WTC11 (cell line): ENCODE data around the gene NHERF2. TPM values are rescaled to one million over a fixed set of nuclear protein-coding genes. Genes with fewer than 3 reads are reported as not detected.

Experiments
- ATAC-seq: fragments of 200-7000 bp; cut with Tn5 transposase; 2 replicates; pipeline ENCODE4 v1.10.0; 2021; ENCODE audit warnings: mild to moderate bottlenecking, moderate library complexity
- CTCF ChIA-PET: fragments of 300-600 bp; sonication (Branson Sonifier 250); formaldehyde crosslinking; loops from one replicate; lab custom pipeline; 2021; ENCODE audit warnings: antibody characterized with exemption; lab: Charles Lee
- POLR2A ChIA-PET: fragments of 350-600 bp; sonication (Branson Sonifier 250); formaldehyde crosslinking; loops from one replicate; lab custom pipeline; 2021; ENCODE audit warnings: antibody characterized with exemption; lab: Charles Lee
- DNase-seq: peaks from one replicate; pipeline ENCODE4 v3.0.0; 2021; ENCODE audit warnings: low spot score
- H3K27ac Mint-ChIP-seq: 2 replicates; pipeline ENCODE4 v1.8.0; 2021; ENCODE audit warnings: mixed read lengths
- H3K27me3 Mint-ChIP-seq: 2 replicates; pipeline ENCODE4 v1.8.0; 2021; ENCODE audit warnings: low read depth, mild to moderate bottlenecking, moderate library complexity, mixed read lengths
- H3K36me3 Mint-ChIP-seq: 2 replicates; pipeline ENCODE4 v1.8.0; 2021; ENCODE audit warnings: mixed read lengths
- H3K4me1 Mint-ChIP-seq: 2 replicates; pipeline ENCODE4 v1.8.0; 2022; ENCODE audit warnings: mixed read lengths
- H3K4me3 Mint-ChIP-seq: 2 replicates; pipeline ENCODE4 v1.8.0; 2021; ENCODE audit warnings: mild to moderate bottlenecking, moderate library complexity, mixed read lengths
- H3K9me3 Mint-ChIP-seq: 2 replicates; pipeline ENCODE4 v1.8.0; 2021; ENCODE audit warnings: mixed read lengths
- ELF4 ChIP-seq: sonication (generic); formaldehyde crosslinking; IDR thresholded peaks from 2 replicates; pipeline ENCODE4 v1.8.1; 2022; ENCODE audit warnings: low read depth, mild to moderate bottlenecking, moderate library complexity, missing genetic modification reagents
- ETV6 ChIP-seq: sonication (generic); formaldehyde crosslinking; IDR thresholded peaks from 2 replicates; pipeline ENCODE4 v1.8.1; 2022; ENCODE audit warnings: mild to moderate bottlenecking, missing genetic modification reagents
- FOXJ3 ChIP-seq: sonication (generic); formaldehyde crosslinking; IDR thresholded peaks from 2 replicates; pipeline ENCODE4 v1.9.0; 2021; ENCODE audit warnings: missing genetic modification reagents, mild to moderate bottlenecking, borderline replicate concordance
- JAZF1 ChIP-seq: fragments of 250-450 bp; sonication (Bioruptor Pico); IDR thresholded peaks from 2 replicates; pipeline ENCODE4 v1.9.0; 2021; ENCODE audit warnings: moderate library complexity, mild to moderate bottlenecking, inconsistent platforms
- MXD4 ChIP-seq: fragments of 250-450 bp; sonication (Bioruptor Pico); IDR thresholded peaks from 2 replicates; pipeline ENCODE4 v1.8.0; 2021; ENCODE audit warnings: mild to moderate bottlenecking, moderate library complexity, borderline replicate concordance
- NFE2L1 ChIP-seq: sonication (generic); formaldehyde crosslinking; IDR thresholded peaks from 2 replicates; pipeline ENCODE4 v1.8.1; 2023; ENCODE audit warnings: missing genetic modification reagents
- SMAD4 ChIP-seq: sonication (generic); formaldehyde crosslinking; IDR thresholded peaks from 2 replicates; pipeline ENCODE4 v1.8.0; 2022; ENCODE audit warnings: mild to moderate bottlenecking, missing genetic modification reagents
- SOX15 ChIP-seq: fragments of 250-450 bp; sonication (Bioruptor Pico); IDR thresholded peaks from 2 replicates; pipeline ENCODE4 v1.9.0; 2021; ENCODE audit warnings: mild to moderate bottlenecking
- ZNF423 ChIP-seq: fragments of 250-450 bp; sonication (Bioruptor Pico); IDR thresholded peaks from 2 replicates; pipeline ENCODE4 v2.1.2; 2022; ENCODE audit warnings: mild to moderate bottlenecking, moderate library complexity
- total RNA-seq: library from RNA; stranded (reverse); gene quantifications from 3 replicates; pipeline ENCODE4 v1.2.3, GENCODE V29; 2021
- TF ChIP-seq, protein P1 (sequence below): fragments of 250-450 bp; sonication (Bioruptor Pico); IDR thresholded peaks from 2 replicates; pipeline ENCODE4 v2.1.2; 2022; ENCODE audit warnings: mild to moderate bottlenecking, moderate library complexity
- TF ChIP-seq, protein P2 (sequence below): sonication (generic); formaldehyde crosslinking; IDR thresholded peaks from 2 replicates; pipeline ENCODE4 v1.8.1; 2022; ENCODE audit warnings: mild to moderate bottlenecking, missing genetic modification reagents, moderate library complexity, borderline replicate concordance
- TF ChIP-seq, protein P3 (sequence below): sonication (generic); formaldehyde crosslinking; IDR thresholded peaks from 2 replicates; pipeline ENCODE4 v1.8.0; 2022; ENCODE audit warnings: mild to moderate bottlenecking, missing genetic modification reagents
- TF ChIP-seq, protein P4 (sequence below): sonication (generic); formaldehyde crosslinking; IDR thresholded peaks from 2 replicates; pipeline ENCODE4 v1.8.1; 2023; ENCODE audit warnings: mild to moderate bottlenecking, missing genetic modification reagents, moderate library complexity

NHERF2 gene
- total RNA-seq, 1 experiment from 2014 or later = 31.1 TPM

DNA sequence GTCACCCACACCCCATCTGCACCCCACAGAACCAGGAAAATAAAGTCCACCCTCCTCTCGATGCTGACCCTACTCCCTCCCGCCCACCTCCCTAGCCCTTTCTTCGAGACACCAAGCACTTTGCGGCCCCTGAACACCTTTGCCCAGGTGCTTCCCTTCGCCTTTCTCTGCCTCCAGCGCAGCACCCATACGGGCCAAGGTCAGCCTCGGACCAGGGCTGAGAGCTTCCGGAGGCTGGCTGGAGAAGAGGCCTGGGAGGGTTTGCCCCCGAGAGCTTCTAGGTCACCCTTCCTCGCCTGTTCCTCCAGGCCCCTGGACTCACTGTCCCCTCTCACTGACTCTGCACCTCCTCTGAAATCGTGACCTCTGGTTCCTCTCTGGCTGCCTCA is 2.7 kb upstream of the NHERF2 start (continued):
- TF ChIP-seq, protein P1, sequence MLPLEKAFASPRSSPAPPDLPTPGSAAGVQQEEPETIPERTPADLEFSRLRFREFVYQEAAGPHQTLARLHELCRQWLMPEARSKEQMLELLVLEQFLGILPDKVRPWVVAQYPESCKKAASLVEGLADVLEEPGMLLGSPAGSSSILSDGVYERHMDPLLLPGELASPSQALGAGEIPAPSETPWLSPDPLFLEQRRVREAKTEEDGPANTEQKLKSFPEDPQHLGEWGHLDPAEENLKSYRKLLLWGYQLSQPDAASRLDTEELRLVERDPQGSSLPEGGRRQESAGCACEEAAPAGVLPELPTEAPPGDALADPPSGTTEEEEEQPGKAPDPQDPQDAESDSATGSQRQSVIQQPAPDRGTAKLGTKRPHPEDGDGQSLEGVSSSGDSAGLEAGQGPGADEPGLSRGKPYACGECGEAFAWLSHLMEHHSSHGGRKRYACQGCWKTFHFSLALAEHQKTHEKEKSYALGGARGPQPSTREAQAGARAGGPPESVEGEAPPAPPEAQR (CRISPR knock-in tag) = no peak
- no peak for TF ChIP-seq SOX15 (CRISPR knock-in tag)

DNA sequence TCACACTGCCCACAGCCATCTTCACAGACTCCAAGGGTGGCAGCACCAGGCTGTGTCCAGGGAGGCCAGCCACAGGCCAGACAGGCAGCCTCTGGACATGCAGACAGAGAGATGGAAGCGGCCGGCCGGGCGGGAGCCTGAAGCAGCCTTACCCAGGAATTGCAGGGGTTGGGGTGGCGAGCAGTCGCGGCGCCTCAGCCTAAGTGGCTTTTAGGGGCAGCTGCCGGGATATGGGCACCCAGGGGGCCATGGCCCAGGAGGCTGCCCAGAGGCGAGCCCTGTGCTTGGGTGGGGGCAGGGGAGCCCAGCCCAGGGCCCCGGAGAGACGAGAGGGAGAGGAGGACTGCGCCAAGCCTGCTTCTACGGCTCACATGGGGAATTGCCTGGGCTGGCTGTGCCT is 1.5 kb upstream of the NHERF2 start:
- H3K4me3 Mint-ChIP-seq = no peak overlapping the region
- H3K27me3 Mint-ChIP-seq = peaks cover 54% of the 10 kb centered on the region
- CTCF ChIA-PET = interaction anchor here (0.6 to 3.5 kb wide), 4 partner anchors 9 to 118 kb away, joined by 3 to 27 read pairs (median 4); partner anchors contain the start of genes NTHL1 and TSC2

DNA sequence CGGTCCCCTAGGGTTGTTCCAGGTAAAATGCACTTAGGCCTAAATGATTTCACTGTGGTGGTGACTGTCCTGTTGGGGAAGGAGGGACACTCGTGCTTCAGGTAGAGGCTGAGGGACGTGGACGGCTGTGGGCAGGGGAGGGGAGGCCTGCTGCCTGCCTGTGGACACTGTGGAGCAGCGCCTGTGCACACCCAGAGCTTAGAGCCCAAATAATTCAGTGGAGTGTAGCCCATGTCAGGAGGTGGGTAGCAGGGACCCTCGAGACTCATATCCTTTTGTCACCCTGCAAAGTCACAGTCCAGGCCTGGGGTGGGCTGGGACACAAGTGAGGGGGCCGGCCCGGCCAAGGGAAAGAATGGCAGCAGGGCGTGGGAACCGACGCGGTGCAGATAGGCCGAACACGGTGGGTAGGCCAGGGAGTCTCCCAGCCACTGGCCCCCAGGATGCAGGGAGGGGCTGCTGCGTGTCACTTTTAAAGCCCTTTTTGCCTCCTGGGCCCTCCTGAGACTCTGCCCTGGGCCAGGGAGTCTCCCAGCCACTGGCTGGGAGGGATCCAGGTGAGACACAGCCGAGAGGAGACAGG is 733 bp upstream of the NHERF2 start:
- Mint-ChIP-seq H3K4me1 (peaks cover 12% of the 10 kb centered on the region), H3K9me3 (no peaks in the 10 kb centered on the region)
- DNase-seq (no peak), ATAC-seq (no peak)
- TF ChIP-seq ZNF423 (CRISPR knock-in tag) = no peak
- no peak for TF ChIP-seq NFE2L1 (CRISPR knock-in tag)
- TF ChIP-seq, all 79 proteins: peak for 0
- H3K36me3 Mint-ChIP-seq = no peaks in the 10 kb centered on the region
- ChIA-PET CTCF (interaction anchor here (0.6 to 2.3 kb wide), 5 partner anchors 9 to 117 kb away, joined by 3 to 16 read pairs (median 3); partner anchors contain the start of genes NTHL1 and TSC2), POLR2A (interaction anchor here (0.6 to 0.7 kb wide), 2 partner anchors 56 to 121 kb away, joined by 3 to 4 read pairs; no protein-coding TSS in a partner anchor)
- H3K4me3 Mint-ChIP-seq = peak overlapping the region; percentile 53
- peaks cover 47% of the 10 kb centered on the region for H3K27me3 Mint-ChIP-seq
- no peak overlapping the region for H3K27ac Mint-ChIP-seq

More for the DNA sequence above, 1.5 kb upstream of the NHERF2 start:
- POLR2A ChIA-PET = interaction anchor here (0.7 kb wide), 1 partner anchor 122 kb away, joined by 3 read pairs; no protein-coding TSS in a partner anchor
- Mint-ChIP-seq H3K27ac (no peak overlapping the region), H3K36me3 (no peaks in the 10 kb centered on the region), H3K9me3 (no peaks in the 10 kb centered on the region), H3K4me1 (peaks cover 14% of the 10 kb centered on the region)
- DNase-seq = no peak
- ATAC-seq = no peak
- TF ChIP-seq ELF4 (CRISPR knock-in tag) (no peak), JAZF1 (CRISPR knock-in tag) (no peak), SMAD4 (CRISPR knock-in tag) (no peak), ETV6 (CRISPR knock-in tag) (no peak), FOXJ3 (CRISPR knock-in tag) (no peak), MXD4 (CRISPR knock-in tag) (no peak)
- TF ChIP-seq, protein P2, sequence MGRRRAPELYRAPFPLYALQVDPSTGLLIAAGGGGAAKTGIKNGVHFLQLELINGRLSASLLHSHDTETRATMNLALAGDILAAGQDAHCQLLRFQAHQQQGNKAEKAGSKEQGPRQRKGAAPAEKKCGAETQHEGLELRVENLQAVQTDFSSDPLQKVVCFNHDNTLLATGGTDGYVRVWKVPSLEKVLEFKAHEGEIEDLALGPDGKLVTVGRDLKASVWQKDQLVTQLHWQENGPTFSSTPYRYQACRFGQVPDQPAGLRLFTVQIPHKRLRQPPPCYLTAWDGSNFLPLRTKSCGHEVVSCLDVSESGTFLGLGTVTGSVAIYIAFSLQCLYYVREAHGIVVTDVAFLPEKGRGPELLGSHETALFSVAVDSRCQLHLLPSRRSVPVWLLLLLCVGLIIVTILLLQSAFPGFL (CRISPR knock-in tag) = no peak
- TF ChIP-seq, protein P3, sequence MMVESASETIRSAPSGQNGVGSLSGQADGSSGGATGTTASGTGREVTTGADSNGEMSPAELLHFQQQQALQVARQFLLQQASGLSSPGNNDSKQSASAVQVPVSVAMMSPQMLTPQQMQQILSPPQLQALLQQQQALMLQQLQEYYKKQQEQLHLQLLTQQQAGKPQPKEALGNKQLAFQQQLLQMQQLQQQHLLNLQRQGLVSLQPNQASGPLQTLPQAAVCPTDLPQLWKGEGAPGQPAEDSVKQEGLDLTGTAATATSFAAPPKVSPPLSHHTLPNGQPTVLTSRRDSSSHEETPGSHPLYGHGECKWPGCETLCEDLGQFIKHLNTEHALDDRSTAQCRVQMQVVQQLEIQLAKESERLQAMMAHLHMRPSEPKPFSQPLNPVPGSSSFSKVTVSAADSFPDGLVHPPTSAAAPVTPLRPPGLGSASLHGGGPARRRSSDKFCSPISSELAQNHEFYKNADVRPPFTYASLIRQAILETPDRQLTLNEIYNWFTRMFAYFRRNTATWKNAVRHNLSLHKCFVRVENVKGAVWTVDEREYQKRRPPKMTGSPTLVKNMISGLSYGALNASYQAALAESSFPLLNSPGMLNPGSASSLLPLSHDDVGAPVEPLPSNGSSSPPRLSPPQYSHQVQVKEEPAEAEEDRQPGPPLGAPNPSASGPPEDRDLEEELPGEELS (CRISPR knock-in tag) = no peak
- TF ChIP-seq, protein P4, sequence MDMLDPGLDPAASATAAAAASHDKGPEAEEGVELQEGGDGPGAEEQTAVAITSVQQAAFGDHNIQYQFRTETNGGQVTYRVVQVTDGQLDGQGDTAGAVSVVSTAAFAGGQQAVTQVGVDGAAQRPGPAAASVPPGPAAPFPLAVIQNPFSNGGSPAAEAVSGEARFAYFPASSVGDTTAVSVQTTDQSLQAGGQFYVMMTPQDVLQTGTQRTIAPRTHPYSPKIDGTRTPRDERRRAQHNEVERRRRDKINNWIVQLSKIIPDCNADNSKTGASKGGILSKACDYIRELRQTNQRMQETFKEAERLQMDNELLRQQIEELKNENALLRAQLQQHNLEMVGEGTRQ = no peak
